ENCODE results near the gene NEURL1B. TPM values are rescaled to one million over a fixed set of nuclear protein-coding genes. Genes with fewer than 3 reads are reported as not detected.
A peak's percentile ranks its signal among the peaks of the same experiment; 100 is the strongest.
"Not testable (repeated sequence)": the region's sequence is repeated elsewhere in the genome, so short reads cannot be mapped to it uniquely, and the experiment has no call there.

Gene NEURL1B
- total RNA-seq, 1 experiment from 2014 or later: 4.7 TPM

GRCh38 chr5:172707285-172708182 lies 66.5 kb downstream of the NEURL1B start:
- peak; percentile 78 for DNase-seq
- H3K4me3 ChIP-seq (ENCODE audit: insufficient read depth, low read depth, low read length): no peak overlapping the region

GRCh38 chr5:172708183-172708505 lies 67.1 kb downstream of the NEURL1B start:
- Histone ChIP-seq H3K36me3 (replicated peaks; ENCODE audit: control insufficient read depth, insufficient read depth, low read length) (no peaks in the 10 kb centered on the region), H3K27me3 (ENCODE audit: control insufficient read depth, insufficient read depth, low read length) (no peaks in the 10 kb centered on the region), H3K4me3 (ENCODE audit: insufficient read depth, low read depth, low read length) (no peak overlapping the region)
- DNase-seq: no peak

More at GRCh38 chr5:172707285-172708182, 66.5 kb downstream of the NEURL1B start:
- no peaks in the 10 kb centered on the region for H3K36me3 ChIP-seq (replicated peaks; ENCODE audit: control insufficient read depth, insufficient read depth, low read length)
- no peaks in the 10 kb centered on the region for H3K27me3 ChIP-seq (ENCODE audit: control insufficient read depth, insufficient read depth, low read length)

GRCh38 chr5:172710676-172711075 lies 69.6 kb downstream of the NEURL1B start:
- no peak for DNase-seq
- no peak overlapping the region for H3K4me3 ChIP-seq (ENCODE audit: insufficient read depth, low read depth, low read length)
- H3K36me3 ChIP-seq (replicated peaks; ENCODE audit: control insufficient read depth, insufficient read depth, low read length): no peaks in the 10 kb centered on the region
- H3K27me3 ChIP-seq (ENCODE audit: control insufficient read depth, insufficient read depth, low read length): no peaks in the 10 kb centered on the region

GRCh38 chr5:172711321-172711861 lies 70.3 kb downstream of the NEURL1B start:
- H3K27me3 ChIP-seq (ENCODE audit: control insufficient read depth, insufficient read depth, low read length); DNase-seq; H3K36me3 ChIP-seq (replicated peaks; ENCODE audit: control insufficient read depth, insufficient read depth, low read length); H3K4me3 ChIP-seq (ENCODE audit: insufficient read depth, low read depth, low read length): not testable (repeated sequence)

- Histone ChIP-seq H3K4me3 (ENCODE audit: insufficient read depth, low read depth, low read length) (no peak overlapping the region), H3K36me3 (replicated peaks; ENCODE audit: control insufficient read depth, insufficient read depth, low read length) (no peaks in the 10 kb centered on the region), H3K27me3 (ENCODE audit: control insufficient read depth, insufficient read depth, low read length) (peaks cover 5% of the 10 kb centered on the region)
- no peak for DNase-seq
Measured at GRCh38 chr5:172712610-172713009, 71.5 kb downstream of the NEURL1B start.

- Histone ChIP-seq H3K4me3 (ENCODE audit: insufficient read depth, low read depth, low read length) (no peak overlapping the region), H3K27me3 (ENCODE audit: control insufficient read depth, insufficient read depth, low read length) (peaks cover 8% of the 10 kb centered on the region), H3K36me3 (replicated peaks; ENCODE audit: control insufficient read depth, insufficient read depth, low read length) (no peaks in the 10 kb centered on the region)
- DNase-seq: peak; percentile 92
Measured at GRCh38 chr5:172713113-172713808, 72.2 kb downstream of the NEURL1B start.

GRCh38 chr5:172713809-172714490 lies 72.9 kb downstream of the NEURL1B start:
- peak; percentile 27 for DNase-seq
- peaks cover 8% of the 10 kb centered on the region for H3K27me3 ChIP-seq (ENCODE audit: control insufficient read depth, insufficient read depth, low read length)
- H3K36me3 ChIP-seq (replicated peaks; ENCODE audit: control insufficient read depth, insufficient read depth, low read length): no peaks in the 10 kb centered on the region
- no peak overlapping the region for H3K4me3 ChIP-seq (ENCODE audit: insufficient read depth, low read depth, low read length)

- H3K36me3 ChIP-seq (replicated peaks; ENCODE audit: control insufficient read depth, insufficient read depth, low read length): no peaks in the 10 kb centered on the region
- peak; percentile 91 for DNase-seq
- peaks cover 8% of the 10 kb centered on the region for H3K27me3 ChIP-seq (ENCODE audit: control insufficient read depth, insufficient read depth, low read length)
- H3K4me3 ChIP-seq (ENCODE audit: insufficient read depth, low read depth, low read length): no peak overlapping the region
Measured at GRCh38 chr5:172714491-172715420, 73.7 kb downstream of the NEURL1B start.

GRCh38 chr5:172715421-172715780 lies 74.3 kb downstream of the NEURL1B start:
- H3K36me3 ChIP-seq (replicated peaks; ENCODE audit: control insufficient read depth, insufficient read depth, low read length): no peaks in the 10 kb centered on the region
- no peak overlapping the region for H3K4me3 ChIP-seq (ENCODE audit: insufficient read depth, low read depth, low read length)
- DNase-seq: no peak
- peaks cover 8% of the 10 kb centered on the region for H3K27me3 ChIP-seq (ENCODE audit: control insufficient read depth, insufficient read depth, low read length)

- Histone ChIP-seq H3K27me3 (ENCODE audit: control insufficient read depth, insufficient read depth, low read length) (peaks cover 10% of the 10 kb centered on the region), H3K4me3 (ENCODE audit: insufficient read depth, low read depth, low read length) (no peak overlapping the region), H3K36me3 (replicated peaks; ENCODE audit: control insufficient read depth, insufficient read depth, low read length) (no peaks in the 10 kb centered on the region)
- DNase-seq: peak; percentile 80
Measured at GRCh38 chr5:172715931-172716682, 75.0 kb downstream of the NEURL1B start.

- H3K4me3 ChIP-seq (ENCODE audit: insufficient read depth, low read depth, low read length): no peak overlapping the region
- peak; percentile 91 for DNase-seq
- peaks cover 10% of the 10 kb centered on the region for H3K27me3 ChIP-seq (ENCODE audit: control insufficient read depth, insufficient read depth, low read length)
- no peaks in the 10 kb centered on the region for H3K36me3 ChIP-seq (replicated peaks; ENCODE audit: control insufficient read depth, insufficient read depth, low read length)
Measured at GRCh38 chr5:172716796-172717313, 75.8 kb downstream of the NEURL1B start.

GRCh38 chr5:172717481-172718195 lies 76.6 kb downstream of the NEURL1B start:
- Histone ChIP-seq H3K36me3 (replicated peaks; ENCODE audit: control insufficient read depth, insufficient read depth, low read length) (no peaks in the 10 kb centered on the region), H3K4me3 (ENCODE audit: insufficient read depth, low read depth, low read length) (no peak overlapping the region), H3K27me3 (ENCODE audit: control insufficient read depth, insufficient read depth, low read length) (peaks cover 10% of the 10 kb centered on the region)
- peak; percentile 44 for DNase-seq

Measured in H7 (cell line).